Globus pallidus (tissue), 1 donor: ENCODE results near the gene UNC5B.
A peak's percentile ranks its signal among the peaks of the same experiment; 100 is the strongest.

Source experiments
- DNase-seq: peaks from one replicate; pipeline ENCODE4 v3.0.0-alpha.2; 2015; ENCODE audit warnings: low spot score

Gene UNC5B

DNA sequence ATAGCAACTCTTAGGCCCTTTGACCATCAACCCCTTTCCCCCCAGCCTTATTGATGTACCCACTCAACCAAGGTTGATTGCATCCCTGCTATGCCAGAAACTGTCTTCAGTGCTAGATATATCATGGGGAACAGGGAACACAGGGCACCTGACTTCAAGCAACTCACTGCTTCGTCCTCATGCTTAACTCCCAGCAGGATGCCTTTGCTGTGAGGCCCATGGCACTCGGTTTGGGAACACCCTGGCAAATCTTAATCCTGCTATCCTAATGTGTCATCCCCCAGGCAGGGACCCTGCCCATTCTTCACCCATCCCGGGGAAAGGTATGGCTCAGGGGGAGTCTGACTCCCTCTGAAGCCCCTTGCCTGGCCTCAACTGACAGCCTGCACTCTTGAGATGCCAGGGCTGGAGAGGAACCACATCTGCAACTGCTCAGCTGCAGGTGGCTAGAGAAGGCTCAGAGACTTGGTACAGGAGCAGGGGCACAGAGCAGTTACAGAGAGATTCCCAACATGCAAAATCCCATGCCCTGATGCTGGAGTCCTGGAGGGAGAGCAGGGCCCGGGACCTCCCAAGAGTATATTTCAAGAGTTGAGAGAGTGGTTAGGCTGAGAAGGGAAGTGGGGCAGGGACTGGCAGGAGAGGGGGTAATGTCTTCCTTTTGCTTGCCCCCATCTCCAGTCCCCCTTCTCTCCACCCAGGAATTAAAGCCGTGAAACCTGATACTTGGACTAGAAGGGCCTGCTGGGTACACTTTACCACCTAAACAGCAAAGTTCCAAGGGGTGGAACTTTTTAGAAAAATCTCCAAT, 2.4 kb upstream of the UNC5B start:
- no peak for DNase-seq

- no peak for DNase-seq
Observed at GRCh38 chr10:71210542-71210871, 1.9 kb upstream of the UNC5B start.

DNA sequence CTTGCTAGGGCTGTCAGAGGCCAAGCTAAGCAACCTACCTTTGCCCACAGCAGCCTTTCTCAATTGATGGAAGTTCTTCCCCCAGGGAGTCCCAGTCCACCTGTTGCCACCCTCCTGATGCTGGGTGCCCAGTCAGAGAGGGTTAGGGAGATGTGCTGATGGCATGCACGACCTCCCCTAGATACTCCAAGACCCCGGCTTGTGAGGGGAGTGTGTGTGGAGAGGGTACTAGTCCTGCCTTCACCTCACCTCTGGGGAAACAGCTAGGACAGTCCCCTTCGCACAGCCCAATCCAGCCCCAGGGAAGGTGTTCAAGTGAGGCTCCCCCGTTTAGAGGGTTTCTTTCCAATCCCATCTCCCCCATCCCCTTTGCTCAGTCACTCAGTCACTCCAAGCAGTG, 1.3 kb upstream of the UNC5B start:
- no peak for DNase-seq

GRCh38 chr10:71211775-71212317, 524 bp upstream of the UNC5B start:
- DNase-seq, result no peak

DNA sequence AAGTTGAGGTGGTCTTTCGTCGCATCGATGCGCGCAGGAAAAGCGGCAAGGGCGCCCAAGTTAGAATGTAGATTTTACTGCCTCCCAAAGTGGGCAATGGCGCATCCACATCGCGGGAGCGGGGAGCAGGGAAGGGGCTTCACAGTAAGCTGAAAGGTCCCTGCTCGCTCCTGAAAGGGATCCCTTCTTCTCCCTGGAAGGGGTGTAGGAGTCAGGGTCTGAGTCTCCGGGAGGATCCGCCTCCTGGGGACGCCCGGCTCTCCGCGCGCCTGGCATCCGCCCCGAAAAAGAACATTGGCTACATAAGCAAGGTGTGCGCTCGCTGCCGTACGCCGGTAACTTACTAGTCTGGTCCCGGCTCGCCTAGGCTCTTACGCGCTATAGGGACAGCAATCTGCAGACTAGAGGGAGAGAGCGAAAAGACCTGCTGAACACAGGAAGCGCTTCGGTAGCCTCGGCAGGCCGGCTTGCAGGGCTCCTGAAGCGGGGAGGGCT, 804 bp downstream of the UNC5B start:
- DNase-seq, result peak; percentile 48

GRCh38 chr10:71213761-71214440, 1.5 kb downstream of the UNC5B start:
- DNase-seq, result no peak

GRCh38 chr10:71214641-71215559, 2.5 kb downstream of the UNC5B start:
- no peak for DNase-seq

DNA sequence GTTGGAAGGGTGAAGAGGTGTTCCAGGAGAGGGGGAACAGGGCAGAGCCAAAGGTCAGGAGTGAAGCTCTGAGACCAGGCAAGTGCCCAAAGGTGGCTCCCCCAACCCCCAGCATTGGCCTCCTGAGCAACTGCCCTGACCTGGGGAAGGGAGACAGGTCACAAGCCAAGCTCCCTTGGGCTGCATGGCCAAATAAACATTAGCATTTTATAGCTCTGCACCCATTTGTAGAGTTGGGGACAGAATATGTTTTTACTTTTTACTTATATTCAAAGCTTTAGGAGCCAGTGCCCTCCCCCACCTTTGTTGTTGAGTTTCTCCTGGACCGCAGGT, 4.0 kb downstream of the UNC5B start:
- no peak for DNase-seq

GRCh38 chr10:71216751-71217265, 4.4 kb downstream of the UNC5B start:
- DNase-seq, result peak; percentile 47

- peak; percentile 31 for DNase-seq
Observed at GRCh38 chr10:71217266-71218045, 5.1 kb downstream of the UNC5B start.

- DNase-seq, result no peak
Observed at GRCh38 chr10:71218046-71218650, 5.8 kb downstream of the UNC5B start.

DNA sequence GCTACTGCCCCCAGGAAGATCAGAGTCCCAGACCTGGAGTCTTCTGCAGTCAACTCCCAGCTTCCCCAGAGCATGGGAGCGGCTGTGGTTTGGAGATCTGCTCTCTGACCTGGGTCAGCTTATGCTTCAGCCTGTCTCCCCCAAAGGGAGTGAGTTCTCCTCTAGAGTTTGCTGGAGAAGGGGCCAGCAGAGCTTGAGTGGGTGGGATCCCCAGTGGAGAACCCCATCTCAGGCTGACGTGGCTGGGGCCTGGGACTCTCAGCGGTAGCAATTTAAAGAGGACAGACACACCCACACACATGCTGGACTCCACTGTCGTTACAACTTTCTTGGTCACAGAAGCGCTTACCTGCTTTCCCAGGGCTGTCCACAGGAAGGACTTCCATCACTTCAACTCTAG, 6.3 kb downstream of the UNC5B start:
- no peak for DNase-seq

DNA sequence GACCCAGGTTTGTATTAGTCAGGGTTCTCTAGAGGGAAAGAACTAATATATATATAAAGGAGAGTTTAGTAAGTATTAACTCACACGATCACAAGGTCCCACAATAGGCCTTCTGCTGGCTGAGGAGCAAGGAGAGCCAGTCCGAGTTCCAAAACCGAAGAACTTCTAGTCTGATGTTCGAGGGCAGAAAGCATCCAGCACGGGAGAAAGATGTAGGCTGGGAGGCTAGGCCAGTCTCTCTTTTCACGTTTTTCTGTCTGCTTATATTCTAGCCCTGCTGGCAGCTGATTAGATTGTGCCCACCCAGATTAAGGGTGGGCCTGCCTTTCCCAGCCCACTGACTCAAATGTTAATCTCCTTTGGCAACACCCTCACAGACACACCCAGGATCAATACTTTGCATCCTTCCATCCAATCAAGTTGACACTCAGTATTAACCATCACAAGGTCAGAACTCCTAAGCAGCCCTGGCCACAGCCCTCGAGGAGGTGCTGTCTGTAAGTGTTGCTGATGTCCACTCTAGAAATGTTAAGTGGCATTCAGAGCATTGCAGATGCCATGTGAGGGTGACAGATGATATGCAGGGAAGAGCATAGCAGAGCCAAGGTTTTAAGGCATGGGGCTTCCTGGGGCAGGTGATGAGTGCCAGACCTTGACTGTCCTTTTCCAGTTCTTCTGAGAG, 7.0 kb downstream of the UNC5B start:
- peak; percentile 11 for DNase-seq

DNA sequence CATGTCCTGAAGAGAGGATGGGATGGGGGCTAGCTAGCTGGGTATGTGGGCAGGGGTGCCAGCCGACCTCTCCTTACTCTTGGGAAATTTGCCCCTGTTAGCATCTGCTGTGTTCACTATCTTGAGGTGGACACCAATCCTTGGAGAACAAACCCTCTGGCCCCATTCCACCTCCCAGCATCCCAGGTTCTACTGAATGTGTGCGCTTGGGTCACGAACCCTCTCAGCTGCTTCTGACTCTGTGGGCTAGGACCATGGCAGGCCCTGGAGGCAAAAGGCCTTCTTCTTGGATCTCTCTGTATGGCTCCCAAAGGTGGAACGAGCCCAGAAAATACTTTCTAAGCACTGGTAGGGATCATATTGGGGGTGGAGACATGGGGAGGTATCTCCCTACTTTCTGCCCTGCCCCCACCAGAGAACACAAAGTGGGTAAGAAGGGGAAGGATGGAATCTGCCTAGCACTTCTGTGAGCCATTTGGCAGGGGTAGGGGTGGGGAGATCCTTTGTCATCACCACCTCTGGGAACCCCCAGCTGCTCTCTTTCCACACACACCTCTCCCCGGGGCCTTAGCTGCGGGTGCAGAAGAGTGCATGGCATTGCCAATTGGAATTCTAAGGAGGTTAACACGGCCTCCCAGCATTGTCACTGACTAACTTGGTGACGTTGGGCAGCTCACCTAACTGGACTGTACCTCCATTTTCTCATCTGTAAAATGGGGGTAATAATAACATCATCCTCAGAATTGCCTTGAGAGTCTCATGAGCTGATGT, 7.7 kb downstream of the UNC5B start:
- peak; percentile 5 for DNase-seq

GRCh38 chr10:71220689-71221540, 8.5 kb downstream of the UNC5B start:
- peak; percentile 37 for DNase-seq

GRCh38 chr10:71221586-71222202, 9.3 kb downstream of the UNC5B start:
- peak; percentile 5 for DNase-seq

DNA sequence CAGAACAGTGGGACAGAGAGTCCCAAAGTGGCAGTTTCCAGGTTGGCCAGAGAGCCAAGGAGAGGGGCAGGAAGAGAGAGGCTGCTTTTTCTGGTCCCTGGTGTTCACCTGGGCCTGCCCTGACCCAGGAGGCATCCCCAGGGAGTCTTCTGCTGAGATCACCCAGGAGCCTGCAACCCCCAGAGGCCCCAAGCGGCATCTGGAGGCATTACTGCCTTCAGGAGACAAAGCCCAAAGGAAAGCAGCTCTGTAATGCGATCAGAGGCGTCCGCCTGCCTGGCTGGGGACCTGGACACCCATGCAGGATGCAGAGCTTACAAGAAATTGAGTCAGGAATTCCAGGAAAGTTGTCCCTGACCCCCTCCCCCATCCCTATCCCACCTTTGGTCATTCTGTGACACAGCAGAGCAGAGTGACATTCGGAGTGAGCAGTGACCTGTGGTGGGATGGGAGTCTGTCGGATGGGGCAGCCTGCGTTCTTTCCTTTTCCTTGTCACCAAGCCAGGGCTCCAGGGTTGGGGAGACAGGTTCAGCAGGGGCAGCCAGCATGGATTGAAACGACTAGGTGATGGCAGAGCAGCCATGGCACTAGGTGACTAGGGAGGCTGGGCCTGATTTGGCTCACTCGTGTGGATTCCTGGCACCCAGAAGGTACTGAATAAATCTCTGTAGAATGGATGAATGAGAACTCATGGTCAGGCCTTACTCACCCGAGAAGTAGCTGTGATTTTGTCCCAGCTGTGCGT, 10.4 kb downstream of the UNC5B start:
- peak; percentile 20 for DNase-seq
